ENCODE data around the gene SHC4.

Gene SHC4

DNA sequence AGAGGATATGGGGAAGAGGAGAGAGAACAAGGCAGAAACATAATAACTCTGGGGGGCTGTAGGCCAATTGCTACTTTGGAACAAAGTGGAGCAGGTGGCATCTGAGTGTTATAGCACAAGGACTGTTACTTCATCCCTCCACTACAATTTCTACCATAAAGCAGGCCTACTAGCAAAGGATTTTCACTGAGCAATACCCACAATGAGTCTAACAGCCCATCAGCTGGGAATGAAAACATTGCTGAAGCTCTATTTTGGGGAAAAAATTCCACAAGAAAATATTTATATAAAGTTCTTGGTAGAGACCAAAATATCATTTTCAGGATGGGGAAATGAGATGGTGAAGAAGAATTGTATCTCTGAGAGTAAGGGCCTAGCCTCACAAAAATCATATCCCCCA lies 3.6 kb upstream of the SHC4 start:
- DNase-seq, result no peak

DNA sequence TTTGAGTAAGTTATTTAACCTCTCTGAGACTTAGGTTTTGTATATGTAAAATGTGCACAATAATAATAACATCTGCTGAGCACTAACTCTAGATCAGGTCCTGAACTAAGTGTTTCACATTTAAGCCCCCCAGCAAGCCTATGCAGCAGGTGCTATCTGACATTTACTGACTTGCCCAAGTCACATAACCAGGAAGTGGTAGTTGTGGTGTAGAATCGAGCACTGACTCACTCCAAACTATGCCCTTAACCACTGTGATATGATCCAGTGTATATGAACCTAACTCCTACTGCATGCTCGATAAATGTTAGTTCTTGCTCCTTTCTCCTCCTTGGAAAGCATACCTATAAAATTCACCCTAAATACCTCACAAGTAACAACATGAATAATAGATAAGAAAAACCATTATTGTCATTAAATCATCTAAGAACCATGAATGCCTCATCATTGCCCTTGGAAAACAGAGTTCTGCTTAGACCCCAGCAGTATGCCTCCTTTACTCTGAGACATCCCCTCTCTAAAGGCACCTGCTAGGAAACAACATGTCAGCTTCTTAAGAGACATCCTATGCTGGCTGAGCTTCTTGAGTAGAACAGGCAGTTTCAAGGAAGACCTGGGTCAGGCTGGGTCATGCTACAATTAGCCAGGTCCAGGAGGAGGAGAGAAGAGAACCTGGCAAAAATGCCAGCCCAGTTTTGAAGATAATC lies 3.0 kb upstream of the SHC4 start:
- DNase-seq, result no peak

DNA sequence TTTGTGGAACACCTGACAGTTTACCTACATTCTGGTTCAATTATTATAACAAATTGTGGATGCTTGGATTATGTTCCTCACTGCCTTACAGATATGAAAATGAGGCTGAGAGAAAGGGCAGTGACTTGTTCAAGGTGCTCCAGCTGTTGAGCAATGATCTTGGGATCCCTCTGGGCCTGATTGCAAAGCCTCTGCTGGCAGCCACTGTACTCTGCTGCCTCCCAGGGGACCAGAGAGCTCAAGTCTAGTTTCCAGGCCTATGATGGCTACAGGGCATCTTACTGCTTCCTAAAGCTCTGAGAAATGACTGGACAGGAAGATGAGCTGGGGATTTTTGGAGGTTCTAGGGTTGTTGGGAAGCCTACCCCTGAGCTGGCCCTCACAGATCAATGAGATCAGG lies 2.3 kb upstream of the SHC4 start:
- DNase-seq, result no peak

DNA sequence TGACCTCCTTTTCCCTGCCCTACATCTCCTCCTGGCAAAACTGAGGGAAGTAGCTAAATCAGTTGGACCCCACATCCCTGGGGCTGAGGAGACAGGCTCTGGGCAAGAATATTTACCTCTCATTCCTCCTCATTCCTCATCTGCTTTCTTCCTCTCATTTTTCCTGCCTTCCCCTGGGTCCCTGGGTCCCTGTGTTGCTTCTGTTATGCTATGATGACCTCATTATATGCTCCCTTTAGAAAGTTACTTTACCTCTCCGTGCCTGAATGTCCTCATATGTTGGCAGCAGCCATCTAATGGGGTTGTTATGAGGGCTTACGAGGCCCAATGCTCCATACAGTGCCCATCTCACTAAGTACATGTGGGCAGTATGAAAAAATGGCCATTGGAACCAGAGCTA lies 1.2 kb upstream of the SHC4 start:
- no peak for DNase-seq

DNA sequence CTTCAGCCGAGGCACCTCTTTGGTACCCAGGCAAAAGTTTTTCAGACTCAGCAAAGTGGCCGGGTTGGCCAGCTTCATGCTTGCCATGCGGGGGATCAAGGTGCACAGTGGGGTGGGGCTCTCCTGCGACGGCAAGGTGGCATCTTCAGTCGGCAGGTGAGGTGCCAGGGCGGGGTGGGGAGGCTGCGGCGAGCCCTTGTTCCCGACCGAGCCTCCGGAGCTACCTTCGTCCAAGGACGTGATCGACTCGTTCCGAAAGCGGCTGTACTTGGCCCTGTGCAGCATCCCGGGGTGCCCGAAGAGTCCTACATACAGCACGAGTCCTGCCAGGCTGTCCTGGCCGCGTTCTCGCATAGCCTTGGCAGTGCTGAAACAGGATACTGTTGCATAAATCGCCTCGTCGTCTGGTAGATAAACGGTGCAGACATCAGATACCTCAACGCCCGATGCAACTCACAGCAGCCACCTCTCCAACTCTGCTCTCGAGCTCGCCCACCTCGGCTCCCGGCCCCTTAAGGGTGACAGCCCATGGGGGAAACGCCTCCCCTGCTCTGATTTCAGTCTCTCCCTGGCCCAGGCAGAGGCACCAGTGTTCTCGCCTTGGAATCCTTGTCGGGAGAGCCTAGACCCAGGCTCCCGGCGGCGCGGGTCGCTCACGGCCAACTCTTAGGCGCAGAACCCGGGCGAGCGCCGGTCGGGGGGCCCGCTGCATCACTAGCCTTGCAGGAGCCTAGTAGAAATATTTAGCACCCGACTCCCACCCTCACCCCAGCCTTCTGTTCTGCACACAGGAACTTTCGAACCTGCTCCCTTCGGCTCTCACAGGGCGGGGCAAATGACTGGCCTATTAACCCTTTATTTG lies 826 bp downstream of the SHC4 start:
- DNase-seq, result no peak

DNA sequence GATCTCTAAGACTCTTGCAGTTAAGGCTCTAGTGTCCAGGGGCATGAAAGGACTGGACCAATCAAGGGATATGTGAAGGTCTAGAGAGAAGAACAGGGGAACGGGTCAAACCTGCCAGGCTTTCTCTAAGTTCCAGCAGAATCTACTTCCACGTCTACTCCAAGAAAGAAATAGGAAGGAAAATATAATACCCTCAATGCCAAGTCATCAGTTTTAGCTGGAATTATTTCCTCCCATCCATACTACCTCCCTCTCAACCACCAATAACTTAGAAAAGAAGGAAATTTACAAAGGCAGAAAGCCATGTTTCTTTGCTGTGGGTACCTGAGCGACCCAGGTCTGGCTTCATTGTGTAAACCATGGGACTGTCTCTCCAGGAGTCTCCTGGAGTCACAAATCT lies 7.8 kb downstream of the SHC4 start:
- no peak for DNase-seq

DNA sequence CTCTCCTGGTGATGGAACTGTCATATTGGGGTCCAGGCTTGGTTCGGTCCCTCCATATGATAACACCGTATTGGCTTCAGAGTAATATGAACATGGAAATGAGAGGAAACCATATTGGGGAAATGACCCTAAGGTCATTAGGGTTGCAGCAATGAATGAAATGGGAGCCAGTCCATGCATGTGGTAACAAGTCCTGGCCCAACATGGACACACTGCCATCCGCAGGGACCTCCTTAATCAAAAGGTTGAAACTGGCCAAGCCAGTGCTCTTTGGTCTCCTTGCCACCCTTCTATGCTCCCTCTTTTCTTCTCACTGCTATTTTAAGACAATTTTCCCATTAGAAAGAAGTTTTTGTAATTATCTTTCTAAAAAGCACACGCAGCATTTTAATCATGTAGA lies 8.3 kb downstream of the SHC4 start:
- no peak for DNase-seq

DNA sequence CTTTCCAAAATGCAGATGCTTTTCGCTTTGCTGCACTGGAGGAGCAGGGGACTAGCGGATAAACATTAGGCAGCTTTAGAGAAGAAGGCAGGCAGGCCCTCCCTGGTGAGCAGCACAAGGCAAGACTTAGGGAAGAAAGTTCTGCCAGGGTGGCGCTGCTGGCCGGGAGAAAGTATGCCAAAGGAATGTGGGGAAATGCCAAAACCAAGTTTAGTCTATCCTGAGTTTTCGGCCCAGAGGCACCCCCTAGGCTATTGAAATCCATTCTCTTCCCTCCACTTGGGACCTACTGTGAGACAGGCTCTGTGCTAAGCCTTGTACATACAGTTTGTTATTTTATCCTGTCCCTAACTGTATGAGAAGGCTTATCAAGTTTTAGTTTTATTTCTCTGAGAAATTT lies 9.2 kb downstream of the SHC4 start:
- DNase-seq, result no peak

DNA sequence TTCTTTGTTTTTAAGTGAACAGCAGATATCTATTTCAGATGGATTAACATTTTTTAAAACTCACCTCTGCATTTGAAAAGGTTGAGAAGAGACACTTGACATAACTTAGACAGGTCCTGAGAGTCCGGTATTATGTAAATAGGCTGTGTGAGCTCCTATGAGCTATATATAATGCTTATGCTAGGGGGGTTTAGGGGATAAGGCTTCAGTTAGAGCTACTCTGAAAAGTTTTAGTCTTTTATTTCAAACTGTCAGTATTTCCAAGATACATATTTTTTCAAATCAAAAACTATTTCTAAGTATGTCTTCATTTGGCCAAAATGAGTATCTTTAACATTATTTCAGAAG lies 16.9 kb downstream of the SHC4 start:
- no peak for DNase-seq

DNA sequence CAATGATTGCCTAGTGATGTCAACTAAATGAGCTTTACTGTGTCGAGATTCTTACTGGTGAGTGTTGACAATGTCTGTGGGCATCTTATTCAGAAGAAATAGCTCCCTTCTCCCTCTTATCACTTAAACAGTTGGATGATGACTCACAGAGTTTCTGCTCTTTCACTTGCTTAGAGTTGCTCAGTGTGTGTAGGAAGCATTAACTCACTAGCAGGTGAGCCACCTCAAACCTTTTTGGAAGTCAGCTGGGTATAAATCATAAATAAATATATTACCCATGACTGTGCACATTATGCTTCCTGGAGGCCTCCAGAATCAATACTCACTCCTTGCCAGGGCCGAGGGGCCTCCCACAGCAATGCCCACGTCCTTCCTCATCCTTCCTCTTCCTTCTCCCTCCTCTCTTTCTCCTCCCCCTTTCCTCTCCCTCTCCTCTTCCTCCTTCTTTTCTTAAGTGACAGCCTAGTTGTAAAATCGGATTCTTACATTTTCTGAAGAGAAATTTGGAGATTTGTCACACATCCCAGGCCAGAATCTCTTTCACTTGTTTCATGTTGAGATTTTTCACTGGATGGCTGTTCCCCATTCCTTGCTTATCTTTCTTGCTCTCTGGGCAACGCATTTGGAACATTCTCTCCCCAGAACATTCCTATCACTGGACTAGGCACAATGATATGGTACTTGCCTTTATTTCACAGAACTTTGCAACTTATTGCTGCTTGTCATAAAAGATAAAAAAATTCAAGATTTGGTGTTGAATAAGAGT lies 17.5 kb downstream of the SHC4 start:
- no peak for DNase-seq

DNA sequence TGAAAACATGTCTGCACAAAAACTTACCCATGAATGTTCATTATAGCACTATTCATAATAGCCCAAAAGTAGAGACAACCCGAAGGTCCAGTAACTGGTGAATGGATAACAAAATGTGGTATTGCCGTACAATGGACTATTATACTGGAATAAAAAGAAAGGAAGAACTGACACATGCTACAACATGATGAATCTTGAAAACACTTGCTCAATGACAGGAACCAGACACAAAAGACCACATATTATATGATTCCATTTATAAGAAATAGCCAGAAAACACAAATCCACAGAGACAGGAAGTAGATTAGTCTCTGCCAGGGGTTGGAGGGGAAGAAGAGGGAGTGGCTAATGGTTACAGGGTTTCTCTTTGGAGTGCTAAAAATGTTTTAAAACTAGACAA lies 18.3 kb downstream of the SHC4 start:
- DNase-seq, result no peak

DNA sequence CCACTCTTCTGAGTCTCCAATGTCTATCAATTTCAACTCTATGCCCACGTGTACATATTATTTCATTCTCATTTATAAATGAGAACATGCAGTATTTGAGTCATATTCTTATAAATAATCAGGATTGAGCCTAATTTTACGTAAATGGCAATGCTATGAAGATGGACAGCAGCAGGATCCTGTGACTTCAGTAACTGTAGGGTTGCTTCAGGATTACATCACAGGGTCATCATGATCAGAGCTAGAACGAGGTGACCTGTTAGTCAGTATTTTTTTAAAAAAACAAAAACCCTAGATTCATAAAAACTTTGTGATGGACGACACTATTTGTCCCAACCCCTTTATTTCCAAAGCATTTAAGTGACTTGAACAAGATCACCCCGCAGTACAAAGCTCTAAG lies 21.8 kb downstream of the SHC4 start:
- no peak for DNase-seq

DNA sequence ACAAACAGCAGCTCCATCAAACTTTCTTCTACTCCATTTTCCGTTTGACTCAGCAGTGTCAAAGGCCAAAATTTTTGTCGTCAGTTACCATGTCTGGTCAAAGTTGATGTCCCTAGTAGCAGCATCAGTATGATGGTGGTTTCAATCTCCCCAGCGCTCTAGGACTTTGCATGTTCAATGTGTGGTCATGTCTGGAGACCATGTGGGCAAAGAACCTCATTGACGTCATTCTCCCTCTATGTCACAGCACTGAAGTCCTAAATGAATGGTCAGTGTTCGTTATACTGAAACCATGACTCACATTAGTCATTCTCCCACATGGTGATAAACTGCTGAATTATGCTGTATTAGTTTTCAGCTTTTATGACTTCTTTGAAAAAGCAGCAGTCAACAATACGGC lies 23.2 kb downstream of the SHC4 start:
- no peak for DNase-seq

DNA sequence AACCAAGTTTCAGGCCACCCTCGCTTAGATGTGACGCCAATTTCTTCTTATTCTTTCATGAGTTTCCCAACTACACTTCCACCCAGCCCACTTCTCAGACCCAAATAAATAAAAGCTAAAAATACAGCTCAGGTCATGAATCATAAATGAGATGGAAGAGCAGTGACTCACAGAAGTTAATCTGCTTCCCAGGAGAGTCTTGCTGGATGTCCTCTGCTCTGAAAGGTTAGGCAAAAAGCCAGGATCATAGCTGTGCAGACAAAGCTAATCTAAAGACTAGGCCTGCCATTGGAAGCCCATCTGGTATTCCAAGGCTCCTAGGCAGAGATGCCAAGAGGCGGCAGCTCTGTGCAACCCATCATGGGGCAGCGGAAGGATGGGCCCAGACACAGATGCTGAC lies 24.1 kb downstream of the SHC4 start:
- no peak for DNase-seq

DNA sequence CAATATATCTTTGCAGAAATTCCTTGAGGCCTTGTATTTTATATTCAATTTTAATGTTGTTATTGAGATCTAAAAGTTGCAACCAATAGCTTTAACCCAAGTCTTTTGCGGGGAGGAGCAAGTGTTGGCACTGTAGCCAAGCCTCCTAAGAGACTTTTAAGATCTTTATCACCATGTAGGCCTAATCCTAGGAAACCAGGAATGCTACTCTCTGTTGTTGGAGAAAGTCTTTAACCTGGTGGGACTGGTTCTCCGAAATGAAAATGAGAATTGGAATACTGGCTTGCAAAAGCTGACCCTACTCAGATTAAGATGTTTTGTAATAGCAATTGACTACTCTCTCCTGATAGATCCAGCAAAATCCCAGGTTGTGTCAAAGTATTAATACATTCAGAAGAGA lies 25.8 kb downstream of the SHC4 start:
- no peak for DNase-seq

DNA sequence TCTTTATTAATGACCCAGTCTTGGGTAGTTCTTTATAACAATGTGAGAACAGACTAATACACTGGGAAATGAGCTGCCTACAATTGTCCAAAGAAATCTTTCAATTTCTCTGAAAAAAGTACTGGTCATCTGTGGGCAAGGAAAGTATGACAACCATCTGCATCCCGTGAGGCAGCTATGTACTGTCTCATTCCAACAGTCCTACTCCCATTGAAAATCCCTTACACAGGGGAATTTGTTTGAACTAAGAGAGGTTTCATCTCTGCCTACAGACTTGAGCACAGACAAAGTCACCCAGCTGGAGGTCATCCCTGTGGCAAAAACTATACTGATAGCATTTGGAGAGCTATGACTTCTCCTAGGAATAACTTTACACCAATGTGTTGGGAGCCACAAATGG lies 27.1 kb downstream of the SHC4 start:
- DNase-seq, result no peak

DNA sequence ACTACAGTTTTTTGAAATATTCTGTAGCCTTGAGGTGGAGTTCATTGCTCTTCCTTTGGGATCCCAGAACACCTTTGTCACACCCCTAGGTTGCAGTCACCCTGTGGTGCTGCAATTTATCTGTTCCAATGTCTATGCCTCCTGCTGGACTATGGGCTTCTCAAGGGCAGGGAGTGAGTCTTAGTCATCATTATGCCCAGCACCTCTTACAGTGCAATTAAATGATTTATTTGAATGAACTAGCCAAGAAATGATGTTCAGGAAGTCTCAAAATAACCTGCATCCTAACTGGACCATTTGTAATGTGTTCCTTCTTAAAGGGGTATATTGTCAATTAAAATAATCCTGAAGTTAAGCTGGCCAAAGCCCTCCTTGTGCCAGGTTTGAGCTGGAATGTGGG lies 28.5 kb downstream of the SHC4 start:
- no peak for DNase-seq

DNA sequence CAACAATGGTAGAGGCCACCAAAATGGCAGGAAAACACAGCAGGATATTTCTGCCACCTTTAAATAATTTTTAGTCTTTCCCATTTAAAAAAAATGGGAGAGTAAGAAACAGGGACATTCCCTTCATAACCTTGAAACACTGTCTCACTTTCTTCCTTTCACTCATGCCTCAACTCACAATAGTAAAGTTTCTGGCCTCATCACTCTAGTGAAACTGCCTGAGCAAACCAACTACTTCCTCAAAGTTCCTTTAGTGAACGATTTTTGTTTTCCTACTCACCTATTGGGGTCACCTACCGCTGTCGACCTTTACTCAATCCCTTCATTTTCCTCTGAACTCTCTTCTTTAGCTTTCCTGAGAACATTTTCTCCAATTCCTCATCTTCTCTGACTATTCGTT lies 33.0 kb downstream of the SHC4 start:
- no peak for DNase-seq

DNA sequence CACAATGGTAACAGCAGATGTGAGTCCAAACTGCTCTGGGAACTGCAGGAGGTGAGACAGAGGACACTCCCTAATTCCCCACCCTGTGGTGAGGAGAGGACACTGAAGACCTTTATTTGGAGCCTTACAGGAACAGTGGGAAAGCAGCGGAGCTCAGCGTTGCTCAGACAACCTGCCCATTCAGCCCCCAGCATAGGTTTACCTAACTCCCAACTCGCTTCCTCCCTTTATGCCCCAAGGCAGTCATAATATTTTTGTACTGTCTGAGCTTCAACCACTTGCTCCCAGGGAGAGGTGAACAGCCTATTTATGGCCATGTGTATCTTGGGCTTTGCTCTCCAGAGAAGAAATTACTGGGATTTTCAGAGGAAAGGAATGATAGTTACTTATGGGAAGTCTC lies 34.1 kb downstream of the SHC4 start:
- DNase-seq, result no peak

DNA sequence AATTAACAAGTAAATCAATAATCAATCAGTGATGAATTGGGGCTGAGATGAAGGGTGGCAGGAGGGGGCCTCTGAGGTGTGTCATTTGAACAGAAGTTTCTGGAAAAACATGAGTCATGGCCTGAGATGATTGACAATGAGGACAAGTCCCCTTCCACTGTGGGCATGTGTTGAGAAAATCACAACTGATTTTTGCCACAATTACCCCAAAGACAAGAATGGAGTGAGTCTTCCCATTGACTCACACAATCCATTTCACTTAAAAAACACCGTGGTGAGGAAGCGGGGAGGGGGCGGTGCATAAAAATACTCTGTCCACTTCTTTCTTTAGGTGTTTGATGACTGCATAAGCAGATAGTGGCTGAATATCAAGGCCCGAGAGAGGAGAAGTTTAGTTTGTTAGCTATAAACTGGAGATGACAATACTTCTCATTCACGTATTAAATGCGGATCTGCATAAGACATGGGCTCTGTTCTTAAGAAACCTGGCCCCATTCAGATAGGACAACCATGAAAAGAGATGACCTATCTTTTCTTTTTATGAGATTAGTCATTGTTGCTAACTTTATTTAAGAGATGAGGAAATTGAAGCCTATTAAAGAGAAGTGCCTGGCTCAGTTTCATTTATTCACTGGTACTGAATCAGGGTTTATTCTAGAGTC lies 34.7 kb downstream of the SHC4 start:
- DNase-seq, result no peak

DNA sequence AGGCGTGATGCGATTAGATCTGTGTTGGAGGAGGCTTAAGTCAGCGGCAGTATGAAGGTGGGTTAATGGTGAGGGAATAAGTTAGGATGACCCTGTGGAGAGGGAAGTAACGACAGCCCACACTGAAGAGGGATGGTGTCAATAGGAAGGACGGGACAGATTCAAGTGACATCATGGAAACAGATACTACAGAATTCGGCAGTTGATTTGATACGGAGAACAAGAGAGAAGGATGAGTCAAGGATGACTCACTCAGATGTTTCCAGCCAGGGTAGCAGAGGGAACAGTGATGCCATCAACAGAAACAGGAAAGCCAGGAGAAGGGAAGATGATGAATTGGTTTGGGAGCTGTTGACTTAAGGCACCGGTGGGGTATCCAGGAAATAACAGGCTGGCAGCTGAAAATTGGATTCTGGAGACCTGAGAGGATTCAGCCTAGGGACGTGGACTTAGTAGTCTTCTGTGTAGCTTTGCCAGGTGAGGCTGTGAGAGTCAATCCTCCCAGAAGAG lies 38.0 kb downstream of the SHC4 start:
- no peak for DNase-seq

DNA sequence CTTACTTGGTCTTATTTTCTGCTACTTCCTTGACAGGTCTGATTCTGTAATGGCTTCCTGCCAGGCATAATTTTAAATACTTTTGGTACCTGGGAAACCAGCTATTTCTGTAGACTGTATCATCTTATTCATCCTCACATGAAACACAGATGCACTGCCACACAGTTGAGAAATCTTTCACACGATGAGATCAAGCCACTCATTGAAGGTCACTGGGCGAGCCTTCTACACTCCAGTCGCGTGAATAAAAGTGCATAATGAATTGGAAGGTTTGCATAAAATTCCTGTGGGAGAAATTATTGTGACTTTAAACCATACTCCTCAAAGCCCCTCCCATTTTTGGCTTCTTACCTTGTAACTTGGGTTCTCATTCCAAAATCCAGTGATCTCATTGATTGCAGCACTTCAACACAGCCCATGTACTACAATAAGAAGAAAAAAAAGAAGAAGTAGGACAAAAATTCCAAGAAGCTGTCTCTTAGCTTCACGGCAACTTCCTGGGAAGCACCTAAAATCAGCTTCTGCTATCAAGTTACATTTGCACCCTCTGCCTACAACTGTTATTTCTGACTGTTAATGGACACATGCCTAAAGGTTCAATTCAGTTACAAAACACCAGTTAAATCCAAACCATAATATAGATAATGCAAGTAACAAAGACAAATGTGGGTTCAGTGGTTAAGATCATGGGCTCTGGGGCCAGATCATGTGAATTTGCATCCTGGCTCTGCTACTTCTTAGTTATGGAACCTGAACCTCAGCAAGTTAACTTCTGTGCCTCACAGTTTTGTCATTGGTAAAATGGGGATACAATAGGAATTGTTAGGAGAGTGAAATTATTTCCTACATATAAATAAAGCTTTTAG lies 39.0 kb downstream of the SHC4 start:
- DNase-seq, result no peak

Measured in NCI-H1436 treated with DMSO at 0.1 percent for 48 hours (cell line).